ENCODE measurements around the gene HES5. TPM values are rescaled to one million over a fixed set of nuclear protein-coding genes. Genes with fewer than 3 reads are reported as not detected.

The HES5 gene
- polyA plus RNA-seq, 3 donors, result not detected

GRCh38 chr1:2564815-2565374 lies 34.8 kb upstream of the HES5 start:
- no peaks in the 10 kb centered on the region for H3K9me3 Mint-ChIP-seq
- peaks cover 0 to 1% of the 10 kb centered on the region in 2 donors for H3K4me1 ChIP-seq (ENCODE audit: control insufficient read depth in 1 of 2, insufficient read depth in 2 of 2, low read length in 2 of 2)
- peaks cover 41% of the 10 kb centered on the region for H4K20me1 ChIP-seq (ENCODE audit: insufficient read depth, low read length)
- no peak for TF ChIP-seq CTCF (IDR thresholded peaks at IDR 0.05)
- no peak overlapping the region for H3K4me3 ChIP-seq (replicated peaks in 1 of 3; ENCODE audit: low read depth in 2 of 3, low read length in 3 of 3)
- no peak overlapping the region for H3K4me3 Mint-ChIP-seq
- 72% methylated on average over 13 of the region's 14 CpGs for WGBS (ENCODE audit: insufficient coverage)
- H2AFZ ChIP-seq (ENCODE audit: insufficient read depth, low read depth, low read length, poor library complexity, severe bottlenecking), result no peak overlapping the region
- H3K9ac ChIP-seq (ENCODE audit: insufficient read depth, low read length, poor library complexity, severe bottlenecking), result no peak overlapping the region
- no peaks in the 10 kb centered on the region for H3K9me3 ChIP-seq (replicated peaks in 1 of 2; ENCODE audit: control insufficient read depth in 1 of 2, insufficient read depth in 1 of 2, low read length in 2 of 2)
- no peak overlapping the region for H3K4me2 ChIP-seq (replicated peaks; ENCODE audit: extremely low read depth, low read length, poor library complexity, severe bottlenecking)
- no peak for DNase-seq
- H3K27me3 ChIP-seq (ENCODE audit: control insufficient read depth in 2 of 2, insufficient read depth in 2 of 2, low read length in 2 of 2), result no peaks in the 10 kb centered on the region
- H3K36me3 ChIP-seq (replicated peaks in 1 of 2; ENCODE audit: control insufficient read depth in 1 of 2, insufficient read depth in 2 of 2, low read length in 2 of 2), result peaks cover 38 to 41% of the 10 kb centered on the region in 2 donors
- H3K27ac ChIP-seq (ENCODE audit: low read depth in 1 of 2, low read length in 2 of 2), result no peak overlapping the region
- H3K27ac Mint-ChIP-seq, result peak overlapping the region in 2 of 7 donors; percentile 35 to 37
- intact Hi-C loops (cut with micrococcal nuclease), result no loop called here
- peaks cover 6 to 20% (median 9%) of the 10 kb centered on the region in 3 donors for H3K27me3 Mint-ChIP-seq (ENCODE audit: low read depth in 3 of 3)
- peaks cover 27 to 35% of the 10 kb centered on the region in 2 donors for H3K36me3 Mint-ChIP-seq
- H3K79me2 ChIP-seq (ENCODE audit: insufficient read depth, low read length), result no peaks in the 10 kb centered on the region
- peaks cover 3% of the 10 kb centered on the region for H3K4me1 Mint-ChIP-seq

- WGBS (ENCODE audit: insufficient coverage), result 85% methylated on average over 16 of the region's 20 CpGs
- Mint-ChIP-seq H3K9me3 (no peaks in the 10 kb centered on the region), H3K27ac (peak overlapping the region in 1 of 7 donors; percentile 12), H3K4me3 (no peak overlapping the region), H3K27me3 (ENCODE audit: low read depth in 3 of 3) (peaks cover 6 to 15% (median 7%) of the 10 kb centered on the region in 3 donors), H3K4me1 (peaks cover 2% of the 10 kb centered on the region), H3K36me3 (peaks cover 32 to 41% of the 10 kb centered on the region in 2 donors)
- H3K9me3 ChIP-seq (replicated peaks in 1 of 2; ENCODE audit: control insufficient read depth in 1 of 2, insufficient read depth in 1 of 2, low read length in 2 of 2), result no peaks in the 10 kb centered on the region
- H3K27me3 ChIP-seq (ENCODE audit: control insufficient read depth in 2 of 2, insufficient read depth in 2 of 2, low read length in 2 of 2), result no peaks in the 10 kb centered on the region
- no peaks in the 10 kb centered on the region for H3K79me2 ChIP-seq (ENCODE audit: insufficient read depth, low read length)
- H3K4me1 ChIP-seq (ENCODE audit: control insufficient read depth in 1 of 2, insufficient read depth in 2 of 2, low read length in 2 of 2), result no peaks in the 10 kb centered on the region
- H4K20me1 ChIP-seq (ENCODE audit: insufficient read depth, low read length), result peaks cover 48% of the 10 kb centered on the region
- intact Hi-C loops (cut with micrococcal nuclease), result no loop called here
- no peak for TF ChIP-seq CTCF (IDR thresholded peaks at IDR 0.05)
- H2AFZ ChIP-seq (ENCODE audit: insufficient read depth, low read depth, low read length, poor library complexity, severe bottlenecking), result no peak overlapping the region
- H3K9ac ChIP-seq (ENCODE audit: insufficient read depth, low read length, poor library complexity, severe bottlenecking), result no peak overlapping the region
- no peak overlapping the region for H3K4me2 ChIP-seq (replicated peaks; ENCODE audit: extremely low read depth, low read length, poor library complexity, severe bottlenecking)
- H3K36me3 ChIP-seq (replicated peaks in 1 of 2; ENCODE audit: control insufficient read depth in 1 of 2, insufficient read depth in 2 of 2, low read length in 2 of 2), result peaks cover 45 to 48% of the 10 kb centered on the region in 2 donors
- no peak for DNase-seq
- no peak overlapping the region for H3K4me3 ChIP-seq (replicated peaks in 1 of 3; ENCODE audit: low read depth in 2 of 3, low read length in 3 of 3)
- H3K27ac ChIP-seq (ENCODE audit: low read depth in 1 of 2, low read length in 2 of 2), result no peak overlapping the region
Measured at GRCh38 chr1:2564006-2564814, 34.1 kb upstream of the HES5 start.
